Measurements from ENCODE around the gene MAP4K2. TPM values are rescaled to one million over a fixed set of nuclear protein-coding genes. Genes with fewer than 3 reads are reported as not detected.
A peak's percentile ranks its signal among the peaks of the same experiment; 100 is the strongest.

Gene MAP4K2
- total and polyA plus RNA-seq, 9 of the 15 experiments (the other 6 are each of a cell fraction or from before 2014, with no cell fraction given): 0.13 to 14.5 (median 7.3) TPM

DNA sequence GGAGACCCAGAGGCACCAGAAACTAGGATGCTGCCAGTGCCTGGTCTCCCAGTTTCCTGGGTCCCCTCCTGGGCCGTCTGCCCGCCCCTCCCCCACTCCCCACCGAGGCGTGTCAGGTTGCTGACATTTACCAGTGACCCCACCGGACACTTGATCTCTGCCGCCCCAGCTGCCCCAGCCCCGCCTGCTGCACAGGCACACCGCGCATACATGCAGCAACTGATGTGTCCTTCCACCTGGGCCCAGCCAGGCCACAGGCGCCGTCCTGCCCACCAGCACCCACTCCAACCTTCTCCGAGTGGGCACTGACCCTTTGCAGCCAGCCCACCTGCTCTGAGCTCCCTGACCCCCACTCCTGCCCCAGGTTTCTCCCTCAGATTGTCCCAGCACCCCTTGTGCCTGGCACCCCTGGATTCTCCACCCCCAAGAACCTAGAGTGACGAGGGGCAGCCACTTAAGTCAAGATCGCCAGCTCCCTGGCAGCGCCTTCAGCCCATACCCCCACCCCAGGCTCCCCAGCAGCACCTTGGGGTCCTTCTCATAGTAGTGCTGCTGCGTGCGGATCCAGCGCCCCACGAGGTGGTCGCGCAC lies 43.8 kb downstream of the MAP4K2 start (continued):
- TF ChIP-seq HNRNPL (IDR thresholded peaks at IDR 0.05; ENCODE audit: low read depth, low read length) (no peak), ZNF24 (IDR thresholded peaks at IDR 0.05) (no peak), SMAD1 (IDR thresholded peaks at IDR 0.05; ENCODE audit: low read depth, low read length, partially characterized antibody) (peak; percentile 21), L3MBTL2 (IDR thresholded peaks at IDR 0.05) (no peak), ZFP1 (CRISPR knock-in tag; IDR thresholded peaks at IDR 0.05) (no peak), ZNF232 (CRISPR knock-in tag; IDR thresholded peaks at IDR 0.05) (no peak), POLR2G (IDR thresholded peaks at IDR 0.05; ENCODE audit: low read depth, low read length) (peak; percentile 67; the same call in 1 of the 2 replicates)
- TF ChIP-seq, protein P1, sequence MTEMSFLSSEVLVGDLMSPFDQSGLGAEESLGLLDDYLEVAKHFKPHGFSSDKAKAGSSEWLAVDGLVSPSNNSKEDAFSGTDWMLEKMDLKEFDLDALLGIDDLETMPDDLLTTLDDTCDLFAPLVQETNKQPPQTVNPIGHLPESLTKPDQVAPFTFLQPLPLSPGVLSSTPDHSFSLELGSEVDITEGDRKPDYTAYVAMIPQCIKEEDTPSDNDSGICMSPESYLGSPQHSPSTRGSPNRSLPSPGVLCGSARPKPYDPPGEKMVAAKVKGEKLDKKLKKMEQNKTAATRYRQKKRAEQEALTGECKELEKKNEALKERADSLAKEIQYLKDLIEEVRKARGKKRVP (CRISPR knock-in tag; IDR thresholded peaks at IDR 0.05): no peak
- TF ChIP-seq, protein P2, sequence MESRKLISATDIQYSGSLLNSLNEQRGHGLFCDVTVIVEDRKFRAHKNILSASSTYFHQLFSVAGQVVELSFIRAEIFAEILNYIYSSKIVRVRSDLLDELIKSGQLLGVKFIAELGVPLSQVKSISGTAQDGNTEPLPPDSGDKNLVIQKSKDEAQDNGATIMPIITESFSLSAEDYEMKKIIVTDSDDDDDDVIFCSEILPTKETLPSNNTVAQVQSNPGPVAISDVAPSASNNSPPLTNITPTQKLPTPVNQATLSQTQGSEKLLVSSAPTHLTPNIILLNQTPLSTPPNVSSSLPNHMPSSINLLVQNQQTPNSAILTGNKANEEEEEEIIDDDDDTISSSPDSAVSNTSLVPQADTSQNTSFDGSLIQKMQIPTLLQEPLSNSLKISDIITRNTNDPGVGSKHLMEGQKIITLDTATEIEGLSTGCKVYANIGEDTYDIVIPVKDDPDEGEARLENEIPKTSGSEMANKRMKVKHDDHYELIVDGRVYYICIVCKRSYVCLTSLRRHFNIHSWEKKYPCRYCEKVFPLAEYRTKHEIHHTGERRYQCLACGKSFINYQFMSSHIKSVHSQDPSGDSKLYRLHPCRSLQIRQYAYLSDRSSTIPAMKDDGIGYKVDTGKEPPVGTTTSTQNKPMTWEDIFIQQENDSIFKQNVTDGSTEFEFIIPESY (CRISPR knock-in tag; IDR thresholded peaks at IDR 0.05): peak; percentile 72
- TF ChIP-seq, protein P3, sequence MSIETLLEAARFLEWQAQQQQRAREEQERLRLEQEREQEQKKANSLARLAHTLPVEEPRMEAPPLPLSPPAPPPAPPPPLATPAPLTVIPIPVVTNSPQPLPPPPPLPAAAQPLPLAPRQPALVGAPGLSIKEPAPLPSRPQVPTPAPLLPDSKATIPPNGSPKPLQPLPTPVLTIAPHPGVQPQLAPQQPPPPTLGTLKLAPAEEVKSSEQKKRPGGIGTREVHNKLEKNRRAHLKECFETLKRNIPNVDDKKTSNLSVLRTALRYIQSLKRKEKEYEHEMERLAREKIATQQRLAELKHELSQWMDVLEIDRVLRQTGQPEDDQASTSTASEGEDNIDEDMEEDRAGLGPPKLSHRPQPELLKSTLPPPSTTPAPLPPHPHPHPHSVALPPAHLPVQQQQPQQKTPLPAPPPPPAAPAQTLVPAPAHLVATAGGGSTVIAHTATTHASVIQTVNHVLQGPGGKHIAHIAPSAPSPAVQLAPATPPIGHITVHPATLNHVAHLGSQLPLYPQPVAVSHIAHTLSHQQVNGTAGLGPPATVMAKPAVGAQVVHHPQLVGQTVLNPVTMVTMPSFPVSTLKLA (conservative IDR thresholded peaks at IDR 0.05): no peak
- TF ChIP-seq, protein P4, sequence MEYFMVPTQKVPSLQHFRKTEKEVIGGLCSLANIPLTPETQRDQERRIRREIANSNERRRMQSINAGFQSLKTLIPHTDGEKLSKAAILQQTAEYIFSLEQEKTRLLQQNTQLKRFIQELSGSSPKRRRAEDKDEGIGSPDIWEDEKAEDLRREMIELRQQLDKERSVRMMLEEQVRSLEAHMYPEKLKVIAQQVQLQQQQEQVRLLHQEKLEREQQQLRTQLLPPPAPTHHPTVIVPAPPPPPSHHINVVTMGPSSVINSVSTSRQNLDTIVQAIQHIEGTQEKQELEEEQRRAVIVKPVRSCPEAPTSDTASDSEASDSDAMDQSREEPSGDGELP (CRISPR knock-in tag; IDR thresholded peaks at IDR 0.05; ENCODE audit: borderline replicate concordance): 0 out of 2 replicates have a peak, but pooled peaks have one; percentile 9
- TF ChIP-seq, protein P5, sequence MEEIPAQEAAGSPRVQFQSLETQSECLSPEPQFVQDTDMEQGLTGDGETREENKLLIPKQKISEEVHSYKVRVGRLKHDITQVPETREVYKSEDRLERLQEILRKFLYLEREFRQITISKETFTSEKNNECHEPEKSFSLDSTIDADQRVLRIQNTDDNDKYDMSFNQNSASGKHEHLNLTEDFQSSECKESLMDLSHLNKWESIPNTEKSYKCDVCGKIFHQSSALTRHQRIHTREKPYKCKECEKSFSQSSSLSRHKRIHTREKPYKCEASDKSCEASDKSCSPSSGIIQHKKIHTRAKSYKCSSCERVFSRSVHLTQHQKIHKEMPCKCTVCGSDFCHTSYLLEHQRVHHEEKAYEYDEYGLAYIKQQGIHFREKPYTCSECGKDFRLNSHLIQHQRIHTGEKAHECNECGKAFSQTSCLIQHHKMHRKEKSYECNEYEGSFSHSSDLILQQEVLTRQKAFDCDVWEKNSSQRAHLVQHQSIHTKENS (CRISPR knock-in tag; IDR thresholded peaks at IDR 0.05): no peak
- TF ChIP-seq, protein P6, sequence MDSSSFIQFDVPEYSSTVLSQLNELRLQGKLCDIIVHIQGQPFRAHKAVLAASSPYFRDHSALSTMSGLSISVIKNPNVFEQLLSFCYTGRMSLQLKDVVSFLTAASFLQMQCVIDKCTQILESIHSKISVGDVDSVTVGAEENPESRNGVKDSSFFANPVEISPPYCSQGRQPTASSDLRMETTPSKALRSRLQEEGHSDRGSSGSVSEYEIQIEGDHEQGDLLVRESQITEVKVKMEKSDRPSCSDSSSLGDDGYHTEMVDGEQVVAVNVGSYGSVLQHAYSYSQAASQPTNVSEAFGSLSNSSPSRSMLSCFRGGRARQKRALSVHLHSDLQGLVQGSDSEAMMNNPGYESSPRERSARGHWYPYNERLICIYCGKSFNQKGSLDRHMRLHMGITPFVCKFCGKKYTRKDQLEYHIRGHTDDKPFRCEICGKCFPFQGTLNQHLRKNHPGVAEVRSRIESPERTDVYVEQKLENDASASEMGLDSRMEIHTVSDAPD (CRISPR knock-in tag; IDR thresholded peaks at IDR 0.05): no peak

Measured in K562 (cell line).